Muscle layer of duodenum (tissue), 2 donors: ENCODE data around the gene SNX17.

Source experiments
- H3K27ac ChIP-seq: one replicate; pipeline ENCODE4 v1.7.0; 2013; ENCODE audit warnings: mild to moderate bottlenecking, low read length
- H3K27me3 ChIP-seq: one replicate; pipeline ENCODE4 v1.7.0; 2013; ENCODE audit warnings: low read depth, mild to moderate bottlenecking, control low read depth, low read length
- H3K36me3 ChIP-seq, 2 donors: one replicate each; pipeline ENCODE4 v1.7.0; 2013; ENCODE audit warnings: low read length in 2 of 2, control low read depth in 1 of 2, mild to moderate bottlenecking in 1 of 2; ENCODE audit not compliant: insufficient read depth in 2 of 2, control insufficient read depth in 1 of 2
- H3K4me1 ChIP-seq, 2 donors: one replicate each; pipeline ENCODE4 v1.7.0; 2013; ENCODE audit warnings: low read length in 2 of 2, mild to moderate bottlenecking in 2 of 2, control low read depth in 1 of 2, moderate library complexity in 1 of 2; ENCODE audit not compliant: insufficient read depth in 2 of 2, control insufficient read depth in 1 of 2
- H3K4me3 ChIP-seq, 2 donors: one replicate each; pipeline ENCODE4 v1.7.0; 2013; ENCODE audit warnings: low read length in 2 of 2, low read depth in 1 of 2, mild to moderate bottlenecking in 1 of 2
- H3K9me3 ChIP-seq, 2 donors: one replicate each; pipeline ENCODE4 v1.7.0; 2013; ENCODE audit warnings: low read length in 2 of 2, control low read depth in 1 of 2, mild to moderate bottlenecking in 1 of 2; ENCODE audit not compliant: control insufficient read depth in 1 of 2
- donor health status: healthy.

The SNX17 gene

DNA sequence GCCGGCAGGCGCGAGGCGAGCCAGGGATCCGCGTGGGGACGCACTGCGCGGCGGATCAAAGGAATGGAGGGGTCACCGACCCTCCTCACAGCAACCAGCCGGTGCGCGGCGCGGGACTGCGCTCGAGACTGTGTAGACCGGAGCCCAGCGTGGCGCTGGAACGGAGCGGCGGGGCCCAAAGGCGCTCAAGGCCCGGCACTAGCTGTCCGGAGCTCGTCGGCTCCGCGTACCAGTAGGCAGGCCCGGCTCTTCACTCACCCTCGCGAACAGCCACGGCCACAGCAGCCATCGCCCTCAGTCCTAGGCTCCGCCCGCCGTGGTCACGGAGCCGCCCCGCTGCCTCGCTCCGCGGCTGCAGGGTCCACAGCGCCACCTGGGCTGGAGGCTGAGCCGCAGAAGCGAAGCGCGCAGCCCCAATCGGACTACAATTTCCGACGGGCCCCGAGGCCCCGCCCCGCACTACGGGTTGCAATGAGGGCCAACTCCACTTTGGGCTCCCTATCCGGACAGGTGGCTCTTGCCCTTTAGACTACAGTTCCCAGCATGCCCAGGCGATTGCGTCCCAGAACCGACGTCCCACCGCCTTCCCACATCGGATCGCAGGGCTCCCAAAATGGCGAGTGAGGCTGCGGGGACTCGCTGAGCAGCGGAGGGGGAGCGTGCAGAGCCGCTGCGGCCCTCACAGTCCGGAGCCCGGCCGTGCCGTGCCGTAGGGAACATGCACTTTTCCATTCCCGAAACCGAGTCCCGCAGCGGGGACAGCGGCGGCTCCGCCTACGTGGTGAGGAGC lies at the start of gene SNX17, which contains the start of gene EIF2B4:
Gene SNX17, plus strand, starts transcription at position 591 of the 790 bp plus-strand sequence. Its CDS starts 128 bp downstream, at position 719.
Gene EIF2B4, minus strand, starts transcription at position 313 of the 790 bp plus-strand sequence. Its CDS starts 24 bp downstream, at position 289.
- Histone ChIP-seq H3K9me3 (no peaks in the 10 kb centered on the region), H3K27me3 (no peaks in the 10 kb centered on the region), H3K36me3 (peaks cover 52 to 69% of the 10 kb centered on the region in 2 donors), H3K27ac (peak within 1 kb of the TSS; percentile 89), H3K4me3 (peak within 1 kb of the TSS; percentile 86 to 97), H3K4me1 (peaks cover 18 to 32% of the 10 kb centered on the region in 2 donors)

- H3K27me3 ChIP-seq, result no peaks in the 10 kb centered on the region
- H3K4me3 ChIP-seq, result no peak overlapping the region
- H3K36me3 ChIP-seq, result peaks cover 3 to 28% of the 10 kb centered on the region in 2 donors
- peaks cover 5 to 14% of the 10 kb centered on the region in 2 donors for H3K4me1 ChIP-seq
- H3K9me3 ChIP-seq, result no peaks in the 10 kb centered on the region
- H3K27ac ChIP-seq, result no peak overlapping the region
Observed at GRCh38 chr2:27320958-27321543, 49.4 kb upstream of the SNX17 start.

DNA sequence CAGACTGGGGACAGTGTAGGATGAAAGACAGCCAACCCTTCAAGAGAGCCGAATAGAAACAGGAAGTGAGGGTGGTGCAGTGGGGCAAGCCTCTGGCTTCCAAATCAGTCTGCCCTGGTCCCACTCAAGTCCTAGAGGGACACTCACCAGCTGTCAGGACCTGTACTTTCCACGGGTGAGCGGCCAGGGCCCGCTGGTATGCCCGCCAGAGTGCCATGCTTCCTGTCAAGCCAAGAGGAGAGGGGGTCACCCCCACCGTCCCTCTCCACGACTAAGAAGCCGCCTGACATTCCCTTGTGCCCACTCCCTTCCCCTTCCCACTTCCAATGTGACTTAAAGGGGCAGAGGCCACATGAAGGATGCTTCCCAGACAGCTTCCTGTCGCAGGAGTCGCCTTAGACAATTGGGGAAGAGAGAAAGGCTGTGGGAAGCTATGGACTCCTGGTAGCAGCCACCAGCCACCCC lies 48.1 kb upstream of the SNX17 start:
- no peaks in the 10 kb centered on the region for H3K9me3 ChIP-seq
- H3K4me3 ChIP-seq, result peak overlapping the region; percentile 78 to 84
- peak overlapping the region; percentile 93 for H3K27ac ChIP-seq
- H3K27me3 ChIP-seq, result no peaks in the 10 kb centered on the region
- peaks cover 11 to 30% of the 10 kb centered on the region in 2 donors for H3K36me3 ChIP-seq
- H3K4me1 ChIP-seq, result peaks cover 5 to 14% of the 10 kb centered on the region in 2 donors

DNA sequence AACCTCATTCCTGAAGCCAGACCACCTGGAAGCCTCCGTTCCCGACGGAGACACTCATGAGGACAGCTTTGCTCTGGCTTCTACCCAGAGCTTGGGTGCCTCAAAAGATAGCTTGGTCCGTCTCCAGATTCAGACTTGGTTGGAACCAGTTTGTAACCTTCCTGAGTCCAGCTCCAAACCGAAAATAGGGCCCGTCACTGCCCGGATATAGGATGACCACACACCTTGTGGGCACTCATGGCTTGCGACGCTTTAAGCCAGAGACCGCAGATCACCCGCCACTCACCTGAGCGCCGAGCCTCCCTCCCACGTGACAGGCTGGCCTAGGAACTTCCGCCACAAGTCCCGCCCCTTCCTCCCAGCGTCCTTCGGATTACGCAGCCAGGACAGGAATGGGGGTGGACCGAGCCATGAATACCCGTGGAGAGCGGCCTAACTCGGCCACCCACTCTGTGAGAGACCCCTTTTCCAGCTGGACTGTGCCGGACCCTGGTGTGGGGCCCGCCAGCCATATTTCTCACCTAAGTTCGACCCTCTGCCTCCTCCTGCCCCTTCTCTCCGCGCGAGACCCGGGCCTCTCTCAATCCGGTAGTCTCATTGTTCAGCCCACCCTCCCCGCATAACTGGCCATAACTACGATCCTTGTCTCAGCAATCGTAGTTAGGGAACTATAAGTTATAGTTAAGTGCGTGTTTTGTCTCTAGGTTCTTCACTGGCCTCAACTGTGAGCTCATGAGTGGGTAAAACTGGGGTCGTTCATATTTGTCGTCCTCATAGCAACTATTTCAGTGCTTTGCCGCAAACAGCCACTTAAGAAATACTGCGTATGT lies 47.4 kb upstream of the SNX17 start, which contains the start of gene MPV17:
Gene MPV17, minus strand, starts transcription at position 332 of the 830 bp plus-strand sequence. CDS start 580 bp downstream, outside the sequence.
- Histone ChIP-seq H3K36me3 (peaks cover 13 to 34% of the 10 kb centered on the region in 2 donors), H3K4me3 (peak within 1 kb of the TSS; percentile 78 to 84), H3K4me1 (peaks cover 5 to 14% of the 10 kb centered on the region in 2 donors), H3K27me3 (no peaks in the 10 kb centered on the region), H3K9me3 (no peaks in the 10 kb centered on the region), H3K27ac (peak within 1 kb of the TSS; percentile 93)

- Histone ChIP-seq H3K9me3 (no peaks in the 10 kb centered on the region), H3K36me3 (peaks cover 20 to 42% of the 10 kb centered on the region in 2 donors), H3K27ac (peak overlapping the region; percentile 93), H3K4me3 (peak overlapping the region; percentile 78 to 84), H3K27me3 (no peaks in the 10 kb centered on the region), H3K4me1 (peaks cover 5 to 14% of the 10 kb centered on the region in 2 donors)
Observed at GRCh38 chr2:27323596-27324285, 46.7 kb upstream of the SNX17 start.

- H3K27me3 ChIP-seq, result no peaks in the 10 kb centered on the region
- peaks cover 5 to 14% of the 10 kb centered on the region in 2 donors for H3K4me1 ChIP-seq
- H3K4me3 ChIP-seq, result no peak overlapping the region
- H3K9me3 ChIP-seq, result no peaks in the 10 kb centered on the region
- H3K36me3 ChIP-seq, result peaks cover 30 to 51% of the 10 kb centered on the region in 2 donors
- no peak overlapping the region for H3K27ac ChIP-seq
Observed at GRCh38 chr2:27324720-27325119, 45.7 kb upstream of the SNX17 start.

- Histone ChIP-seq H3K36me3 (peaks cover 50 to 73% of the 10 kb centered on the region in 2 donors), H3K4me3 (no peak overlapping the region), H3K27ac (no peak overlapping the region), H3K4me1 (no peaks in the 10 kb centered on the region), H3K27me3 (no peaks in the 10 kb centered on the region), H3K9me3 (no peaks in the 10 kb centered on the region)
Observed at GRCh38 chr2:27335311-27335710, 35.1 kb upstream of the SNX17 start.

DNA sequence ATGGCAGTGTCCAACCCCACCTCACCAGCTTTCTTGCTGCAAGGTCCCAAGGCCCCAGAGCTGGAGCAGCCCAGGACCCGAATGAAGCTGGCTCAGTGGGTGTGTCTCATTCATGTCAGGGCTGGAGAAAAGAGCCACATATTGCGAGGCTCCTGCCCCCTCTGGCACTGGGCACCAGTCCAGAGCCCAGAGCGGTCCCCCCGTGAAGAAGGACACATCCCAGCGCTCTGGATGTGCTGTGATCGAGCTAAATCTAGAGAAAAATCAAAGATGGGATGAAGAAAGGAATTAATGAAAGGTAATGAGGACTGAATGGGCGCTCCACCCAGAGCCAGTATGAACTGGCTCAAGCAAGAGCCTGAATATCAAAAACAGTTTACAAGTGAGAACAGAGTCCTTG lies 34.2 kb upstream of the SNX17 start:
- H3K27ac ChIP-seq, result no peak overlapping the region

GRCh38 chr2:27347641-27348040 lies 22.8 kb upstream of the SNX17 start:
- H3K27ac ChIP-seq, result no peak overlapping the region
- H3K9me3 ChIP-seq, result no peaks in the 10 kb centered on the region
- peaks cover 8% of the 10 kb centered on the region in 2 donors for H3K36me3 ChIP-seq
- H3K27me3 ChIP-seq, result no peaks in the 10 kb centered on the region
- H3K4me3 ChIP-seq, result no peak overlapping the region
- H3K4me1 ChIP-seq, result no peaks in the 10 kb centered on the region

More for the DNA sequence above, 34.2 kb upstream of the SNX17 start:
- H3K9me3 ChIP-seq, result no peaks in the 10 kb centered on the region
- no peaks in the 10 kb centered on the region for H3K4me1 ChIP-seq
- H3K27me3 ChIP-seq, result no peaks in the 10 kb centered on the region
- no peak overlapping the region for H3K4me3 ChIP-seq
- H3K36me3 ChIP-seq, result peaks cover 51 to 74% of the 10 kb centered on the region in 2 donors

- Histone ChIP-seq H3K27me3 (no peaks in the 10 kb centered on the region), H3K36me3 (peaks cover 0 to 4% of the 10 kb centered on the region in 2 donors), H3K9me3 (no peaks in the 10 kb centered on the region)
Observed at GRCh38 chr2:27350106-27350693, 20.2 kb upstream of the SNX17 start.

More at GRCh38 chr2:27350106-27350693, 20.2 kb upstream of the SNX17 start:
- H3K4me1 ChIP-seq, result peaks cover 0 to 16% of the 10 kb centered on the region in 2 donors
- H3K27ac ChIP-seq, result no peak overlapping the region
- no peak overlapping the region for H3K4me3 ChIP-seq
